ENCODE measurements around the gene RPL9.
"Not testable (repeated sequence)": the region's sequence is repeated elsewhere in the genome, so short reads cannot be mapped to it uniquely, and the experiment has no call there.

RPL9 gene

GRCh38 chr4:39458505-39459300 lies at the start of gene RPL9, which contains the start of gene LIAS:
RPL9 (minus strand) TSS chr4:39458922; CDS start chr4:39458439, 483 bp downstream.
LIAS (plus strand) TSS chr4:39459056; CDS start chr4:39459118, 62 bp downstream.
- Mint-ChIP-seq H3K27me3 (no peaks in the 10 kb centered on the region), H3K4me3 (peak within 1 kb of the TSS; percentile 98), H3K36me3 (peaks cover 51% of the 10 kb centered on the region), H3K27ac (peak within 1 kb of the TSS; percentile 100), H3K9me3 (no peaks in the 10 kb centered on the region), H3K4me1 (peaks cover 58% of the 10 kb centered on the region)
- CTCF ChIA-PET: interaction anchor here (2.5 kb wide), 1 partner anchor 10 kb away, joined by 14 read pairs; no protein-coding TSS in a partner anchor
- peak; percentile 95 for DNase-seq

- Mint-ChIP-seq H3K27me3 (no peaks in the 10 kb centered on the region), H3K9me3 (no peaks in the 10 kb centered on the region), H3K4me1 (no peaks in the 10 kb centered on the region), H3K4me3 (no peak overlapping the region), H3K27ac (no peak overlapping the region), H3K36me3 (peaks cover 38% of the 10 kb centered on the region)
- CTCF ChIA-PET: no interaction called here
- DNase-seq: no peak
Observed at GRCh38 chr4:39505581-39505980, 46.9 kb upstream of the RPL9 start.

GRCh38 chr4:39504538-39504937 lies 45.8 kb upstream of the RPL9 start:
- peaks cover 34% of the 10 kb centered on the region for H3K36me3 Mint-ChIP-seq
- H3K4me1 Mint-ChIP-seq: no peaks in the 10 kb centered on the region
- no peaks in the 10 kb centered on the region for H3K9me3 Mint-ChIP-seq
- H3K27ac Mint-ChIP-seq: no peak overlapping the region
- CTCF ChIA-PET: no interaction called here
- no peak for DNase-seq
- no peaks in the 10 kb centered on the region for H3K27me3 Mint-ChIP-seq
- H3K4me3 Mint-ChIP-seq: no peak overlapping the region

- H3K27me3 Mint-ChIP-seq, H3K4me1 Mint-ChIP-seq, H3K4me3 Mint-ChIP-seq, H3K27ac Mint-ChIP-seq, DNase-seq, CTCF ChIA-PET, H3K9me3 Mint-ChIP-seq: not testable (repeated sequence)
- H3K36me3 Mint-ChIP-seq: peaks cover 33% of the 10 kb centered on the region
Observed at GRCh38 chr4:39502664-39503035, 43.9 kb upstream of the RPL9 start.

GRCh38 chr4:39502019-39502663 lies 43.4 kb upstream of the RPL9 start:
- H3K27me3 Mint-ChIP-seq: no peaks in the 10 kb centered on the region
- DNase-seq: no peak
- no peaks in the 10 kb centered on the region for H3K4me1 Mint-ChIP-seq
- no peaks in the 10 kb centered on the region for H3K9me3 Mint-ChIP-seq
- H3K4me3 Mint-ChIP-seq: no peak overlapping the region
- H3K36me3 Mint-ChIP-seq: peaks cover 33% of the 10 kb centered on the region
- H3K27ac Mint-ChIP-seq: no peak overlapping the region
- CTCF ChIA-PET: no interaction called here

- H3K27ac Mint-ChIP-seq: no peak overlapping the region
- H3K4me1 Mint-ChIP-seq: no peaks in the 10 kb centered on the region
Observed at GRCh38 chr4:39498727-39499020, 40.0 kb upstream of the RPL9 start.

GRCh38 chr4:39497909-39498726 lies 39.4 kb upstream of the RPL9 start:
- Mint-ChIP-seq H3K27ac (no peak overlapping the region), H3K4me3 (no peak overlapping the region), H3K36me3 (peaks cover 14% of the 10 kb centered on the region), H3K4me1 (no peaks in the 10 kb centered on the region), H3K9me3 (no peaks in the 10 kb centered on the region), H3K27me3 (no peaks in the 10 kb centered on the region)
- CTCF ChIA-PET: no interaction called here
- no peak for DNase-seq

More at GRCh38 chr4:39498727-39499020, 40.0 kb upstream of the RPL9 start:
- Mint-ChIP-seq H3K9me3 (no peaks in the 10 kb centered on the region), H3K4me3 (no peak overlapping the region), H3K27me3 (no peaks in the 10 kb centered on the region), H3K36me3 (peaks cover 19% of the 10 kb centered on the region)
- CTCF ChIA-PET: no interaction called here
- no peak for DNase-seq

GRCh38 chr4:39495446-39496213 lies 36.9 kb upstream of the RPL9 start:
- Mint-ChIP-seq H3K4me3 (no peak overlapping the region), H3K27me3 (no peaks in the 10 kb centered on the region), H3K36me3 (peaks cover 6% of the 10 kb centered on the region), H3K27ac (no peak overlapping the region), H3K4me1 (no peaks in the 10 kb centered on the region), H3K9me3 (no peaks in the 10 kb centered on the region)
- CTCF ChIA-PET: no interaction called here
- DNase-seq: no peak

GRCh38 chr4:39494354-39494753 lies 35.6 kb upstream of the RPL9 start:
- Mint-ChIP-seq H3K4me1 (no peaks in the 10 kb centered on the region), H3K4me3 (no peak overlapping the region), H3K27ac (no peak overlapping the region), H3K36me3 (peaks cover 4% of the 10 kb centered on the region), H3K27me3 (no peaks in the 10 kb centered on the region), H3K9me3 (no peaks in the 10 kb centered on the region)
- CTCF ChIA-PET: no interaction called here
- no peak for DNase-seq

- CTCF ChIA-PET: no interaction called here
- H3K4me1 Mint-ChIP-seq: no peaks in the 10 kb centered on the region
- no peaks in the 10 kb centered on the region for H3K27me3 Mint-ChIP-seq
- H3K36me3 Mint-ChIP-seq: no peaks in the 10 kb centered on the region
- H3K9me3 Mint-ChIP-seq: no peaks in the 10 kb centered on the region
- H3K27ac Mint-ChIP-seq: no peak overlapping the region
- no peak overlapping the region for H3K4me3 Mint-ChIP-seq
- DNase-seq: no peak
Observed at GRCh38 chr4:39490322-39490721, 31.6 kb upstream of the RPL9 start.

GRCh38 chr4:39486221-39486804 lies 27.6 kb upstream of the RPL9 start:
- CTCF ChIA-PET: no interaction called here
- no peak overlapping the region for H3K4me3 Mint-ChIP-seq
- no peaks in the 10 kb centered on the region for H3K36me3 Mint-ChIP-seq
- H3K9me3 Mint-ChIP-seq: no peaks in the 10 kb centered on the region
- H3K27ac Mint-ChIP-seq: no peak overlapping the region
- H3K4me1 Mint-ChIP-seq: no peaks in the 10 kb centered on the region
- no peaks in the 10 kb centered on the region for H3K27me3 Mint-ChIP-seq
- no peak for DNase-seq

- Mint-ChIP-seq H3K4me1 (no peaks in the 10 kb centered on the region), H3K27me3 (no peaks in the 10 kb centered on the region), H3K9me3 (no peaks in the 10 kb centered on the region), H3K4me3 (no peak overlapping the region), H3K36me3 (no peaks in the 10 kb centered on the region), H3K27ac (no peak overlapping the region)
- CTCF ChIA-PET: no interaction called here
- DNase-seq: no peak
Observed at GRCh38 chr4:39484582-39485272, 26.0 kb upstream of the RPL9 start.

- H3K36me3 Mint-ChIP-seq: peaks cover 5% of the 10 kb centered on the region
- H3K27me3 Mint-ChIP-seq: no peaks in the 10 kb centered on the region
- H3K9me3 Mint-ChIP-seq: no peaks in the 10 kb centered on the region
- H3K27ac Mint-ChIP-seq: no peak overlapping the region
- no peak overlapping the region for H3K4me3 Mint-ChIP-seq
- no peaks in the 10 kb centered on the region for H3K4me1 Mint-ChIP-seq
- no peak for DNase-seq
- CTCF ChIA-PET: no interaction called here
Observed at GRCh38 chr4:39480902-39481695, 22.4 kb upstream of the RPL9 start.
